Measurements from ENCODE around the gene CD47.

DNA sequence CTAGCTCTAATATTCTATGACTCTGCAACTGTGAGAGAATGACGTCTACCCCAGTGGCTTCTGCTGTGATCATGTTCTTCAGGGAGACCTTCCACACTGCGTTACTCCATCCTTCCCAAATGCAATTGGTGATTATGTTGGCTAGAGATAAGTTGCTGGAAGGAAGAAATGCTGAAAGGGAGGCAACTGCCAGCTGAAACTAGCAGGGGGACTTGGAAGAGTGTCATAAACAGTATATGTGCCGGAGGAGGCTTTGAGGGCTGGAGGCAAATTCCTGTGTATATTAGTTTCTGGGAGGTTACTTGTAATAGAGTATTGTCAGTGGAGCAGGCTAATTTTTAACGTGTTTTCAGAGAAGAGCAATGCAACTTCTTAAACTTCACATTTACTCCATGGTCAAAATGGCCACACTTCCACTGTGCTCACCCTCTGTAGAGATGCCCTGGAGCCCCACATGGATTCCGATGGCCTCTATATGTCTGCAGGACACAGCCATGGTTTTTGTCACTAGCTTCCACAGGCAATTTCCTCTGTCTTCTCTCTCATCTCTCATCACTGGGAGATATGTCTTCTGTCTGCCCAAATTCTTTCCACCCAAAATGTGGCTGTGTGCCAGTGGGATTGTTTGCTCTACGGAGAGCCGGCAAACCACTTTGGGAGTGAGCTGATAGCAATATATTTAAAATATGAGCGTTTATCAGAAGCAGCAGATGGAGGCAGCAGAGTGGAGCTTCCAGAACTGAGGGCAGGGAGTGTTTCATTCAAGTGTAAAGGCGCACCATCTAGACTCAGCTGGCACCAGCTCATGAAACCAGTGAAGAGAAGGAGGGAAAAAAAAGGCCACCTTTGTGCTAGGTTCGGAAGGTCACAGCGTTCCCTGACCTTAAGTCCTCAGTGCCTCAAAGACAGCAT lies 13.3 kb upstream of the CD47 start:
- TF ChIP-seq CTCF (IDR thresholded peaks at IDR 0.05) (no peak), ZFX (IDR thresholded peaks at IDR 0.05; ENCODE audit: borderline replicate concordance) (no peak)

Data from 22Rv1 (cell line).